ENCODE data around the gene ZSCAN9.
A peak's percentile ranks its signal among the peaks of the same experiment; 100 is the strongest.

Gene ZSCAN9

DNA sequence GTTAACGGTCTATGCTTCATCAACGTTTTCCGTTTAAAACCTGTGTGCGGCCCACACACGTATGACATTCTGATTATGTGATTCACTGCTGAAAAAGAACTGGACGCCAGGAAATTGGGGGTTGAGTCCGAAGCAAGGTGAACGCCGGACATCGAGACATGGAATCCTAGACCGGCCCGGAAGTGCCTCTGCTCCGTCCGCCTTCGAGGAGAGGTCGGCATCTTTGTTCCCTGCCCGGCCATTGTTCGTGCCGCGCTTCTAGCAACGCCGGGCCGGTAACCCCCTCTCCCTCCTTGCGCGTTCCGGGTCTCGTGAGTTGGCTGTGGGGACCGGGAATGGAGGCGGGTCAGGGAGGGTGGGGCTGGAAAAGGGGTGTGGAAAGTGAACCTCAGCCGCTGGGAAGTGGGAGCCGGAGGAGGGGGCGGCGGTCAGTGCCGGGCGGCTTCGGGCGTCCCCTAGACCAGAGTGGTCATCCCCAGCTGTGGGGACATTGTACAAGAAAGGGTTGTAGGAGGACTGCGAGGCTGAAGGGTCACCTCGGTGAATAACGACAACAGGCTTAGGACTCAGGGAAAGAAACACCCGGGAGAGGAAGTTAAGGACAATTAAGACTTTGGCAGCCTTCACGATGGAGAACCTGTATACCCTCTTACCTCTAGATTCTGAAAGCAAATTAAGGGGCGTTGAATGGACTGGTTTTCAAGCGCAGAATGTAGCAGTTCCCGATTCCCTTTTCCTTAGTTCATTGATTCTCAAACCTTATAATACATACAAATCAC is at the start of gene ZSCAN9:
Gene ZSCAN9, plus strand, starts transcription at position 220 of the 779 bp plus-strand sequence. CDS start 1,810 bp downstream, outside the sequence.
- TF ChIP-seq CTCF (IDR thresholded peaks at IDR 0.05; ENCODE audit: low read length, missing control alignments) = no peak
- DNase-seq (ENCODE audit: low read depth) = peak; percentile 96
- H3K4me3 ChIP-seq (replicated peaks; ENCODE audit: low read depth, low read length) = peak within 1 kb of the TSS; percentile 83

DNA sequence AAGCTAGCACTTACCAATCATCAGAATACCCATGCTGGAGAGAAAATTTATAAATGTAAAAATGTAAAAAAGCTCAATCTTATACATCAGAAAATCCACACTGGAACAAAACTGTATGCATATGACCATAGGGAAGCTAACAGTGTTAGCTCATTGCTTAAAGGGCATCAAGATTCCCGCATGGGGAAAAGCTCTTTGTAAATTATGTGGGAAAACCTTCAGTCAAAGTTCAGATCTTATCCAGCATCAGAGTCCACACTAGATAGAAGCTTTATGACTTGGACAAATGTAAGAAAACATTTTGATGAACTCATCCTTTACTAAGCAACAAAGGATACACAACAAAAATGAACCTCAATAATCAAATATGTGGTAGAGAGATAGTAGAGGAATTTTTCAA is 48.7 kb upstream of the ZSCAN9 start:
- no peak for DNase-seq (ENCODE audit: low read depth)
- H3K4me3 ChIP-seq (replicated peaks; ENCODE audit: low read depth, low read length) = no peak overlapping the region
- TF ChIP-seq CTCF (IDR thresholded peaks at IDR 0.05; ENCODE audit: low read length, missing control alignments) = no peak

DNA sequence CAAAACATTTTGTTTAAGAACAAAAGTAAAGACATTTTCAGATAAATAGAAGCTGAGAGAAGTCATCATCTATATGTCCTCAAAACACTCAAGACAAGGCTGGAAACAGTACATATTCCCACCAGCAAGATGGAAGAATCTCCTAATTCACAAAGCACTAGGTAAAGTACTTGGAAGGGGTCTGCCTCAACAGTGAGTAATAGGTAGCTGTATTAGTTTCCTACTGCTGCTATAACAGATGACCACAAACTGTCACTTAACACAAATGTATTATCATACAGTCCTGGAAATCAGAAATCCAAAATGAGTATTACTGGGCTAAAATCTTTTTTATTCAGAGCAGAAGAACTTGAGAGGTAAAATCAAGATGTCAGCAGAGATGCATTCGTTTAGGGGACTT is 42.8 kb upstream of the ZSCAN9 start:
- H3K4me3 ChIP-seq (replicated peaks; ENCODE audit: low read depth, low read length) = no peak overlapping the region
- DNase-seq (ENCODE audit: low read depth) = no peak
- no peak for TF ChIP-seq CTCF (IDR thresholded peaks at IDR 0.05; ENCODE audit: low read length, missing control alignments)

GRCh38 chr6:28188111-28188979 is 36.7 kb upstream of the ZSCAN9 start:
- no peak overlapping the region for H3K4me3 ChIP-seq (replicated peaks; ENCODE audit: low read depth, low read length)
- TF ChIP-seq CTCF (IDR thresholded peaks at IDR 0.05; ENCODE audit: low read length, missing control alignments) = no peak

DNA sequence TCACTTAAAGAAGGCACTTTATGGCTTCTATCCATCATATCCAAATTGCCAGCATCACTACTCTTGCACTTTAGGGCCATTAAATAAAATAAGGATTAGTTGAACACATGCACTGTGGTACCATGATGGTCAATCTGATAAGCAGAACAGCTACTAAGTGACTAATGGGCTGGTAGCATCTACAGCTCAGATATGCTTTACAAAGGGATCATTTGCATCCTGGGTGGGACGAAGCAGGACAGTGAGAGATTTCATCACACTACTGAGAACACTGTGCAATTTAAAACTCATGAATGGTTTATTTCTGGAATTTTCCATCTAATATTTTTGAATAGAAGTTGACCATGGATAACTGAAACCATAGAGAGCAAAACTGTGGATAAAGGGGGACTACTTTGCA is 25.1 kb upstream of the ZSCAN9 start:
- DNase-seq (ENCODE audit: low read depth) = no peak
- TF ChIP-seq CTCF (IDR thresholded peaks at IDR 0.05; ENCODE audit: low read length, missing control alignments) = no peak
- no peak overlapping the region for H3K4me3 ChIP-seq (replicated peaks; ENCODE audit: low read depth, low read length)

More at GRCh38 chr6:28188111-28188979, 36.7 kb upstream of the ZSCAN9 start:
- DNase-seq (ENCODE audit: low read depth) = no peak

DNA sequence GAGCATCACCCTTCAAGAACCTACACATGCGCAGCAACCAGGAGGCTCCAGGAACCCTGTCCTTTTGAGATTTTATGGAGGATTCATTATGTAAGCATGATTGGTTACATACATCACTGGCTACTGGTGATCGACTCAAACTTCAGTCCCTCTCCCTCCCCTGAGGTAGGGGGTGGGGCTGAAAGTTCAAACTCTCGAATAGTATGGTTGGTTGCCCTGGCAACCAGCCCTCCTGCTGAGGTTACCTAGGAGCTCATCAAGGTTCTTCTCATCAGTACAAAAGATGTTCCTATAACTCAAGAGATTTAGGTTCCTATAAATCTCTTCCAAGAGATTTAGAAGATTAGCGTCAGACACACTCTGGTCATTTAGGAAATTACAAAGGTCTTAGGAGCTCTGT is 21.9 kb upstream of the ZSCAN9 start:
- TF ChIP-seq CTCF (IDR thresholded peaks at IDR 0.05; ENCODE audit: low read length, missing control alignments) = no peak
- no peak overlapping the region for H3K4me3 ChIP-seq (replicated peaks; ENCODE audit: low read depth, low read length)
- no peak for DNase-seq (ENCODE audit: low read depth)
